HCT116 (cell line): ENCODE measurements around the gene NUDT4. TPM values are rescaled to one million over a fixed set of nuclear protein-coding genes. Genes with fewer than 3 reads are reported as not detected.

Experiments used
- ATAC-seq: fragments of 200-7000 bp; cut with Tn5 transposase; 2 replicates; pipeline ENCODE4 v1.9.1; 2020; ENCODE audit warnings: mild to moderate bottlenecking, moderate library complexity
- BruUV-seq: library from RNA; stranded (reverse); fragments of 400-500 nt; replicated peaks from 2 replicates; lab custom pipeline; 2021; lab: Mats Ljungman, UMichigan
- CTCF ChIA-PET: fragments of 300-600 bp; sonication (Branson Sonifier 250); formaldehyde crosslinking; loops from one replicate; lab custom pipeline; 2021; ENCODE audit warnings: antibody characterized with exemption; lab: Charles Lee
- POLR2A ChIA-PET: fragments of 300-600, 350-600 bp; sonication (Branson Sonifier 250); formaldehyde crosslinking; loops from one replicate; lab custom pipeline; 2021; ENCODE audit warnings: antibody characterized with exemption; lab: Charles Lee
- RAD21 ChIA-PET, 2 experiments: fragments of 300-600 bp; sonication (Branson Sonifier 250); formaldehyde crosslinking; loops; one replicate each; lab custom pipeline; 2023; ENCODE audit warnings: low total read pairs in 2 of 2; ENCODE audit not compliant: uncharacterized antibody in 2 of 2, unreplicated experiment in 2 of 2, low non-redundant PET in 1 of 2; lab: Charles Lee
- DNase-seq: peaks from one replicate; pipeline ENCODE4 v3.0.0-alpha.2; 2010; ENCODE audit warnings: low read depth, low spot score
- H2AFZ ChIP-seq: fragments of 200-600 bp; shearing (Covaris generic), sonication (generic); 2 replicates; pipeline ENCODE4 v1.6.1; 2017; ENCODE audit warnings: low read depth, mixed run types, mixed read lengths, antibody characterized with exemption, low read length; ENCODE audit not compliant: poor library complexity, severe bottlenecking
- H3K27ac ChIP-seq: 2 replicates; pipeline ENCODE4 v1.5.1; 2012; ENCODE audit warnings: low read depth, low read length
- H3K27me3 ChIP-seq: fragments of 200-600 bp; sonication (generic); 2 replicates; pipeline ENCODE4 v1.6.1; 2016; ENCODE audit warnings: mixed run types, low read length, mixed read lengths; ENCODE audit not compliant: insufficient read depth
- H3K36me3 ChIP-seq, 2 experiments: fragments of 200-500 bp in 1 of 2; fragments of 200-600 bp in 1 of 2; sonication (Bioruptor generic) in 1 of 2; sonication (generic) in 1 of 2; 2 replicates each; pipeline versions ENCODE4 v1.5.1 to v1.6.1; 2014 to 2016; ENCODE audit warnings: low read length in 2 of 2, inconsistent platforms in 1 of 2, mixed read lengths in 1 of 2, mixed run types in 1 of 2; ENCODE audit not compliant: insufficient read depth in 2 of 2, control insufficient read depth in 1 of 2
- H3K4me1 ChIP-seq, 2 experiments: fragments of 200-600 bp in 1 of 2; sonication (generic) in 1 of 2; 2 replicates each; pipeline versions ENCODE4 v1.5.1 to v1.6.1; 2012 to 2017; ENCODE audit warnings: low read length in 2 of 2, inconsistent platforms in 1 of 2, mild to moderate bottlenecking in 1 of 2, mixed read lengths in 1 of 2, mixed run types in 1 of 2, moderate library complexity in 1 of 2; ENCODE audit not compliant: insufficient read depth in 2 of 2, control insufficient read depth in 1 of 2
- H3K4me2 ChIP-seq: fragments of 200-600 bp; sonication (generic); 2 replicates; pipeline ENCODE4 v1.6.1; 2017; ENCODE audit warnings: mixed run types, low read length, mixed read lengths
- H3K4me3 ChIP-seq, 2 experiments: fragments of 200-600 bp in 1 of 2; sonication (generic) in 1 of 2; replicated peaks in 1 of 2; 2 replicates each; pipeline ENCODE4 v1.5.1; 2011 to 2016; ENCODE audit warnings: low read length in 2 of 2, control low read depth in 1 of 2, low read depth in 1 of 2, mild to moderate bottlenecking in 1 of 2, mixed read lengths in 1 of 2, mixed run types in 1 of 2
- H3K79me2 ChIP-seq: fragments of 200-600 bp; sonication (generic); 2 replicates; pipeline ENCODE4 v1.6.1; 2017; ENCODE audit warnings: mild to moderate bottlenecking, mixed run types, low read length, moderate library complexity, mixed read lengths; ENCODE audit not compliant: insufficient read depth
- H3K9ac ChIP-seq: fragments of 200-600 bp; sonication (generic); 2 replicates; pipeline ENCODE4 v1.6.1; 2016; ENCODE audit warnings: low read length, mixed read lengths
- H3K9me2 ChIP-seq: fragments of 200-600 bp; sonication (generic), shearing (Covaris generic); 2 replicates; pipeline ENCODE4 v1.6.1; 2017; ENCODE audit warnings: mixed run types, mild to moderate bottlenecking, moderate library complexity; ENCODE audit not compliant: insufficient read depth
- H3K9me3 ChIP-seq, 2 experiments: fragments of 200-500 bp in 1 of 2; fragments of 200-600 bp in 1 of 2; sonication (Bioruptor generic) in 1 of 2; sonication (generic) in 1 of 2; 2 replicates each; pipeline ENCODE4 v1.6.1; 2014 to 2017; ENCODE audit warnings: low read length in 2 of 2, mixed read lengths in 2 of 2, inconsistent platforms in 1 of 2, low read depth in 1 of 2, mild to moderate bottlenecking in 1 of 2, mixed run types in 1 of 2, moderate library complexity in 1 of 2; ENCODE audit not compliant: control insufficient read depth in 1 of 2, insufficient read depth in 1 of 2
- H4K20me1 ChIP-seq: fragments of 200-600 bp; sonication (generic), shearing (Covaris generic); 2 replicates; pipeline ENCODE4 v1.6.1; 2017; ENCODE audit warnings: mixed run types, mild to moderate bottlenecking, moderate library complexity; ENCODE audit not compliant: insufficient read depth
- ATF3 ChIP-seq: IDR thresholded peaks from 2 replicates; pipeline ENCODE4 v1.6.1; 2012
- CBX3 ChIP-seq: IDR thresholded peaks from 2 replicates; pipeline ENCODE4 v1.6.1; 2012; ENCODE audit warnings: low read depth
- EGR1 ChIP-seq: IDR thresholded peaks from 2 replicates; pipeline ENCODE4 v1.6.1; 2012; ENCODE audit warnings: low read depth
- ELF1 ChIP-seq: IDR thresholded peaks from 2 replicates; pipeline ENCODE4 v1.6.1; 2012; ENCODE audit warnings: low read depth, borderline replicate concordance
- EZH2phosphoT487 ChIP-seq: fragments of 200-600 bp; IDR thresholded peaks from 2 replicates; pipeline ENCODE4 v1.6.1; 2018; ENCODE audit warnings: antibody characterized with exemption, borderline replicate concordance
- FOSL1 ChIP-seq: IDR thresholded peaks from 2 replicates; pipeline ENCODE4 v1.6.1; 2012; ENCODE audit warnings: low read depth
- POLR2A ChIP-seq: IDR thresholded peaks from 2 replicates; pipeline ENCODE4 v1.7.0; 2011; ENCODE audit warnings: borderline replicate concordance; ENCODE audit not compliant: insufficient read depth, insufficient read length; ENCODE audit errors: extremely low read depth
- POLR2AphosphoS5 ChIP-seq: IDR thresholded peaks from 2 replicates; pipeline ENCODE4 v1.6.1; 2011; ENCODE audit warnings: mild to moderate bottlenecking, low read depth, low read length, moderate library complexity
- SIN3A ChIP-seq: IDR thresholded peaks from 2 replicates; pipeline ENCODE4 v1.6.1; 2012; ENCODE audit warnings: low read depth
- SRF ChIP-seq: IDR thresholded peaks from 2 replicates; pipeline ENCODE4 v1.6.1; 2012; ENCODE audit warnings: low read depth
- TCF7L2 ChIP-seq: IDR thresholded peaks from 2 replicates; pipeline ENCODE4 v1.7.0; 2011; ENCODE audit warnings: borderline replicate concordance, inconsistent platforms; ENCODE audit not compliant: insufficient read depth, insufficient read length; ENCODE audit errors: extremely low read depth
- YY1 ChIP-seq: IDR thresholded peaks from 2 replicates; pipeline ENCODE4 v1.6.1; 2011; ENCODE audit warnings: low read length, low read depth, moderate library complexity, mild to moderate bottlenecking; ENCODE audit not compliant: insufficient replicate concordance; ENCODE audit errors: extremely low read depth
- ZBTB33 ChIP-seq: IDR thresholded peaks from 2 replicates; pipeline ENCODE4 v1.6.1; 2011; ENCODE audit warnings: mild to moderate bottlenecking, low read length, moderate library complexity; ENCODE audit not compliant: insufficient replicate concordance; ENCODE audit errors: extremely low read depth
- ZNF274 ChIP-seq: fragments of 200-500 bp; sonication (Bioruptor generic); IDR thresholded peaks from 2 replicates; pipeline ENCODE4 v1.6.1; 2014; ENCODE audit warnings: mild to moderate bottlenecking, low read depth, low read length, inconsistent platforms
- intact Hi-C: fragments of 100-400 bp; cut with micrococcal nuclease; formaldehyde crosslinking; loops from 2 replicates; pipeline ENCODE4 v1.10.0; 2022
- total RNA-seq: library from RNA; stranded (reverse); gene quantifications from one replicate; pipeline ENCODE4 v1.2.1, GENCODE V29; 2021; ENCODE audit not compliant: unreplicated experiment

The NUDT4 gene
- total RNA-seq, 1 experiment from 2014 or later = 41.2 TPM

GRCh38 chr12:93361151-93361919, 16.4 kb upstream of the NUDT4 start:
- TF ChIP-seq ELF1 (no peak), FOSL1 (no peak)
- TF ChIP-seq, all 23 proteins: peak for 0
- Histone ChIP-seq H3K9ac (no peak overlapping the region), H3K36me3 (no peaks in the 10 kb centered on the region), H3K27me3 (no peaks in the 10 kb centered on the region), H3K4me2 (no peak overlapping the region), H3K9me2 (peaks cover 3% of the 10 kb centered on the region; the same call in 1 of the 2 replicates), H3K4me1 (no peaks in the 10 kb centered on the region), H2AFZ (no peak overlapping the region), H3K4me3 (no peak overlapping the region), H3K9me3 (no peaks in the 10 kb centered on the region), H3K27ac (no peak overlapping the region), H3K79me2 (no peaks in the 10 kb centered on the region), H4K20me1 (no peaks in the 10 kb centered on the region)
- CTCF ChIA-PET = no interaction called here
- POLR2A ChIA-PET = no interaction called here
- ATAC-seq (no peak), DNase-seq (no peak)
- intact Hi-C loops = no loop called here
- RAD21 ChIA-PET = no interaction called here
- no TSS peak for BruUV-seq

- BruUV-seq = no TSS peak
- no peak for ATAC-seq
Observed at GRCh38 chr12:93363841-93364297, 13.9 kb upstream of the NUDT4 start.

More at GRCh38 chr12:93363841-93364297, 13.9 kb upstream of the NUDT4 start:
- no peak overlapping the region for H3K4me2 ChIP-seq
- H3K9me2 ChIP-seq = peaks cover 3% of the 10 kb centered on the region; the same call in 1 of the 2 replicates
- no peak for DNase-seq
- H3K4me3 ChIP-seq = no peak overlapping the region
- H3K27me3 ChIP-seq = no peaks in the 10 kb centered on the region
- H3K9me3 ChIP-seq = no peaks in the 10 kb centered on the region
- no peak overlapping the region for H3K27ac ChIP-seq
- H3K9ac ChIP-seq = no peak overlapping the region
- H3K36me3 ChIP-seq = no peaks in the 10 kb centered on the region
- H4K20me1 ChIP-seq = no peaks in the 10 kb centered on the region
- TF ChIP-seq ATF3 (no peak), SIN3A (no peak), ZNF274 (no peak), EZH2phosphoT487 (no peak), ELF1 (no peak), YY1 (no peak), CBX3 (no peak), ZBTB33 (no peak), TCF7L2 (no peak), SRF (no peak), EGR1 (no peak), FOSL1 (no peak), POLR2AphosphoS5 (no peak), POLR2A (no peak)
- H3K79me2 ChIP-seq = no peaks in the 10 kb centered on the region
- ChIA-PET CTCF (no interaction called here), RAD21 (no interaction called here), POLR2A (no interaction called here)
- no peak overlapping the region for H2AFZ ChIP-seq
- no peaks in the 10 kb centered on the region for H3K4me1 ChIP-seq
- intact Hi-C loops = no loop called here
